Suprapubic skin (tissue), 4 donors: ENCODE measurements around the gene CDC42SE2.
"Not testable (repeated sequence)": the region's sequence is repeated elsewhere in the genome, so short reads cannot be mapped to it uniquely, and the experiment has no call there.

Source experiments
- POLR2A ChIP-seq, 2 donors: fragments of 450-650 bp; IDR thresholded peaks; one replicate each; pipeline ENCODE4 v1.6.1; 2017; ENCODE audit warnings: antibody characterized with exemption in 2 of 2, mild to moderate bottlenecking in 2 of 2, moderate library complexity in 2 of 2
- POLR2AphosphoS5 ChIP-seq, 3 donors: sonication (generic); formaldehyde crosslinking; IDR thresholded peaks; one replicate each; pipeline ENCODE4 v1.6.1; 2017; ENCODE audit warnings: antibody characterized with exemption in 3 of 3
- TF ChIP-seq, protein P1 (sequence below), 2 donors: fragments of 200-600 bp in 1 of 2; fragments of 450-650 bp in 1 of 2; sonication (generic) in 1 of 2; IDR thresholded peaks; one replicate each; pipeline ENCODE4 v1.5.1; 2016 to 2019; ENCODE audit warnings: antibody characterized with exemption in 2 of 2, mild to moderate bottlenecking in 1 of 2, moderate library complexity in 1 of 2

DNA sequence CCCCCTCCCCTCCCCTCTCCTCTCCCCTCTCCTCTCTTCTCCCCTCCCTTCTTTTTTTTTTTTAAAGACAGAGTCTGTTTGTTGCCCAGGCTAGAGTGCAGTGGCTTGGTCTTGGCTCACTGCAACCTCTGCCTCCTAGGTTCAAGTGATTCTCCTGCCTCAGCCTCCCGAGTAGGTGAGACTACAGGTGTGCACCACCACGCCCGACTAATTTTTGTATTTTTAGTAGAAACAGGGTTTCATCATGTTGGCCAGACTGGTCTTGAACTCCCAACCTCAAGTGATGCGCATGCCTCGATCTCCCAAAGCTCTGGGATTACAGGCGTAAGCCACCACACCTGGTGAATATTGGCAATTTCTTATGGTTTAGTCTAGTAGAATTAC, 14.9 kb downstream of the CDC42SE2 start:
- TF ChIP-seq, protein P1, sequence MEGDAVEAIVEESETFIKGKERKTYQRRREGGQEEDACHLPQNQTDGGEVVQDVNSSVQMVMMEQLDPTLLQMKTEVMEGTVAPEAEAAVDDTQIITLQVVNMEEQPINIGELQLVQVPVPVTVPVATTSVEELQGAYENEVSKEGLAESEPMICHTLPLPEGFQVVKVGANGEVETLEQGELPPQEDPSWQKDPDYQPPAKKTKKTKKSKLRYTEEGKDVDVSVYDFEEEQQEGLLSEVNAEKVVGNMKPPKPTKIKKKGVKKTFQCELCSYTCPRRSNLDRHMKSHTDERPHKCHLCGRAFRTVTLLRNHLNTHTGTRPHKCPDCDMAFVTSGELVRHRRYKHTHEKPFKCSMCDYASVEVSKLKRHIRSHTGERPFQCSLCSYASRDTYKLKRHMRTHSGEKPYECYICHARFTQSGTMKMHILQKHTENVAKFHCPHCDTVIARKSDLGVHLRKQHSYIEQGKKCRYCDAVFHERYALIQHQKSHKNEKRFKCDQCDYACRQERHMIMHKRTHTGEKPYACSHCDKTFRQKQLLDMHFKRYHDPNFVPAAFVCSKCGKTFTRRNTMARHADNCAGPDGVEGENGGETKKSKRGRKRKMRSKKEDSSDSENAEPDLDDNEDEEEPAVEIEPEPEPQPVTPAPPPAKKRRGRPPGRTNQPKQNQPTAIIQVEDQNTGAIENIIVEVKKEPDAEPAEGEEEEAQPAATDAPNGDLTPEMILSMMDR (IDR thresholded peaks at IDR 0.05), result not testable (repeated sequence)
- TF ChIP-seq POLR2A, POLR2AphosphoS5 (IDR thresholded peaks at IDR 0.05): not testable (repeated sequence)
